Thoracic aorta (tissue), 2 donors: ENCODE measurements around the gene SLC9A7. TPM values are rescaled to one million over a fixed set of nuclear protein-coding genes. Genes with fewer than 3 reads are reported as not detected.
A peak's percentile ranks its signal among the peaks of the same experiment; 100 is the strongest.

ENCODE experiments used
- ATAC-seq: fragments of 150-250 bp; one replicate; pipeline ENCODE4 v1.8.0; 2017; ENCODE audit warnings: low read depth; ENCODE audit not compliant: insufficient number of reproducible peaks, low FRiP score
- DNase-seq: peaks from one replicate; pipeline ENCODE4 v3.0.0-alpha.2; 2020; ENCODE audit warnings: low spot score
- H3K27ac ChIP-seq, 2 donors: fragments of 200-600 bp; sonication (generic); 1 replicate in 1 of 2; 2 replicates in 1 of 2; pipeline ENCODE4 v1.5.1; 2016; ENCODE audit warnings: mild to moderate bottlenecking in 2 of 2, moderate library complexity in 2 of 2
- H3K27me3 ChIP-seq: fragments of 200-600 bp; sonication (generic); replicated peaks from 2 replicates; pipeline ENCODE4 v1.6.0; 2016; ENCODE audit warnings: mild to moderate bottlenecking; ENCODE audit not compliant: insufficient read depth
- H3K36me3 ChIP-seq: fragments of 200-600 bp; sonication (generic); one replicate; pipeline ENCODE4 v1.5.1; 2016
- H3K4me1 ChIP-seq, 2 donors: fragments of 200-600 bp; sonication (generic); 1 replicate in 1 of 2; 2 replicates in 1 of 2; pipeline versions ENCODE4 v1.5.1 to v1.6.0; 2016; ENCODE audit warnings: low read depth in 2 of 2, mild to moderate bottlenecking in 1 of 2; ENCODE audit not compliant: control insufficient read depth in 1 of 2
- H3K4me3 ChIP-seq: fragments of 200-600 bp; sonication (generic); 2 replicates; pipeline ENCODE4 v1.5.1; 2016; ENCODE audit warnings: mild to moderate bottlenecking
- H3K9me3 ChIP-seq: fragments of 200-600 bp; sonication (generic); 2 replicates; pipeline ENCODE4 v1.5.1; 2016
- CTCF ChIP-seq: fragments of 200-600 bp; sonication (generic); IDR thresholded peaks from one replicate; pipeline ENCODE4 v1.5.1; 2019; ENCODE audit warnings: antibody characterized with exemption
- total RNA-seq, 2 donors: library from RNA; depleted of rRNA; stranded (reverse); fragments of >200 nt; gene quantifications; one replicate each; pipeline versions ENCODE4 v1.1.0 to v1.2.3, GENCODE V29; 2016

The SLC9A7 gene
- total RNA-seq, 2 donors from 2014 or later, result 6.7 to 12.2 TPM

GRCh38 chrX:46575991-46576392 is 182.9 kb downstream of the SLC9A7 start:
- H3K36me3 ChIP-seq, result no peaks in the 10 kb centered on the region
- ATAC-seq (no peak), DNase-seq (no peak)
- H3K9me3 ChIP-seq, result no peaks in the 10 kb centered on the region
- peak overlapping the region in 1 of 2 donors; percentile 38 for H3K27ac ChIP-seq
- H3K4me1 ChIP-seq, result peaks cover 0 to 4% of the 10 kb centered on the region in 2 donors
- no peak for TF ChIP-seq CTCF
- H3K27me3 ChIP-seq, result no peaks in the 10 kb centered on the region
- H3K4me3 ChIP-seq, result peak overlapping the region; percentile 80

GRCh38 chrX:46575586-46575985 is 183.3 kb downstream of the SLC9A7 start:
- Histone ChIP-seq H3K4me3 (peak overlapping the region; percentile 80), H3K4me1 (peaks cover 0 to 4% of the 10 kb centered on the region in 2 donors), H3K27ac (peak overlapping the region in 1 of 2 donors; percentile 17), H3K36me3 (no peaks in the 10 kb centered on the region), H3K27me3 (no peaks in the 10 kb centered on the region), H3K9me3 (no peaks in the 10 kb centered on the region)
- DNase-seq (no peak), ATAC-seq (no peak)
- TF ChIP-seq CTCF, result no peak

- Histone ChIP-seq H3K9me3 (no peaks in the 10 kb centered on the region), H3K27me3 (no peaks in the 10 kb centered on the region), H3K36me3 (no peaks in the 10 kb centered on the region), H3K4me1 (peaks cover 0 to 4% of the 10 kb centered on the region in 2 donors), H3K4me3 (peak overlapping the region; percentile 80), H3K27ac (peak overlapping the region in 1 of 2 donors; percentile 17)
- no peak for TF ChIP-seq CTCF
- DNase-seq, result no peak
- ATAC-seq, result no peak
These were observed 184.0 kb downstream of the SLC9A7 start for GRCh38 chrX:46574774-46575381.

GRCh38 chrX:46573892-46574773 is 184.8 kb downstream of the SLC9A7 start:
- Histone ChIP-seq H3K27me3 (no peaks in the 10 kb centered on the region), H3K4me1 (peaks cover 0 to 4% of the 10 kb centered on the region in 2 donors), H3K36me3 (no peaks in the 10 kb centered on the region), H3K4me3 (peak overlapping the region; percentile 80), H3K9me3 (no peaks in the 10 kb centered on the region), H3K27ac (peak overlapping the region in 1 of 2 donors; percentile 70)
- ATAC-seq (no peak), DNase-seq (no peak)
- TF ChIP-seq CTCF, result no peak

- peak within 1 kb of the TSS; percentile 80 for H3K4me3 ChIP-seq
- peak; percentile 26 for ATAC-seq
- no peaks in the 10 kb centered on the region for H3K9me3 ChIP-seq
- peaks cover 0 to 4% of the 10 kb centered on the region in 2 donors for H3K4me1 ChIP-seq
- H3K27ac ChIP-seq, result peak within 1 kb of the TSS; percentile 47 to 70
- H3K36me3 ChIP-seq, result no peaks in the 10 kb centered on the region
- TF ChIP-seq CTCF, result no peak
- no peaks in the 10 kb centered on the region for H3K27me3 ChIP-seq
- peak; percentile 6 for DNase-seq
These were observed 185.5 kb downstream of the SLC9A7 start, which contains the start of gene CHST7 for GRCh38 chrX:46573331-46573891. Gene CHST7, plus strand, starts transcription at chrX:46573765. Its CDS starts 167 bp downstream, at chrX:46573932.
